ENCODE measurements around the gene ADRB2.
"Not testable (repeated sequence)": the region's sequence is repeated elsewhere in the genome, so short reads cannot be mapped to it uniquely, and the experiment has no call there.

ADRB2 gene
- total RNA-seq: 1.9 to 15.5 reads per million in 2 experiments

DNA sequence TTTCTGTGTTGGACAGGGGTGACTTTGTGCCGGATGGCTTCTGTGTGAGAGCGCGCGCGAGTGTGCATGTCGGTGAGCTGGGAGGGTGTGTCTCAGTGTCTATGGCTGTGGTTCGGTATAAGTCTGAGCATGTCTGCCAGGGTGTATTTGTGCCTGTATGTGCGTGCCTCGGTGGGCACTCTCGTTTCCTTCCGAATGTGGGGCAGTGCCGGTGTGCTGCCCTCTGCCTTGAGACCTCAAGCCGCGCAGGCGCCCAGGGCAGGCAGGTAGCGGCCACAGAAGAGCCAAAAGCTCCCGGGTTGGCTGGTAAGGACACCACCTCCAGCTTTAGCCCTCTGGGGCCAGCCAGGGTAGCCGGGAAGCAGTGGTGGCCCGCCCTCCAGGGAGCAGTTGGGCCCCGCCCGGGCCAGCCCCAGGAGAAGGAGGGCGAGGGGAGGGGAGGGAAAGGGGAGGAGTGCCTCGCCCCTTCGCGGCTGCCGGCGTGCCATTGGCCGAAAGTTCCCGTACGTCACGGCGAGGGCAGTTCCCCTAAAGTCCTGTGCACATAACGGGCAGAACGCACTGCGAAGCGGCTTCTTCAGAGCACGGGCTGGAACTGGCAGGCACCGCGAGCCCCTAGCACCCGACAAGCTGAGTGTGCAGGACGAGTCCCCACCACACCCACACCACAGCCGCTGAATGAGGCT, at the start of gene ADRB2:
ADRB2 (plus strand) TSS at position 559 of the 686 bp plus-strand sequence. CDS start 221 bp downstream, outside the sequence.
- DNase-seq (ENCODE audit: low read depth): peak; percentile 75

DNA sequence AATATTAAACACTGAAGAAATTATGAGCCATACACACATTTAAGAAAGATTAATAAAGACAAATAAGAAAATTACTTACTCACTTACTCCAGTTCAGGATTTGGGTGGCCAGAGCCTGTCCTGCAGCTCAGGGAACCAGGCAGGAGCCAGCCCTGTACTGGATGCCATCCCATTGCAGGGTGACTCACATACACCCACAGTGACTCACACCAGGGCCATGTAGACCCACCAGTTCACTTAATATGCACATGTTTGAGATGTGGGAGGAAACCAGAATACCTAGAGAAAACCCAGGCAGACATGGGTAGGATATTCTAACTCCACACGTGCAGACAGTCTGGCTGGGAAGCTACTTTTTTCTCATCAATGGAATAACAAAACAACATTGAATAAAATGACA, 49.6 kb upstream of the ADRB2 start:
- no peak for DNase-seq (ENCODE audit: low read depth)

DNA sequence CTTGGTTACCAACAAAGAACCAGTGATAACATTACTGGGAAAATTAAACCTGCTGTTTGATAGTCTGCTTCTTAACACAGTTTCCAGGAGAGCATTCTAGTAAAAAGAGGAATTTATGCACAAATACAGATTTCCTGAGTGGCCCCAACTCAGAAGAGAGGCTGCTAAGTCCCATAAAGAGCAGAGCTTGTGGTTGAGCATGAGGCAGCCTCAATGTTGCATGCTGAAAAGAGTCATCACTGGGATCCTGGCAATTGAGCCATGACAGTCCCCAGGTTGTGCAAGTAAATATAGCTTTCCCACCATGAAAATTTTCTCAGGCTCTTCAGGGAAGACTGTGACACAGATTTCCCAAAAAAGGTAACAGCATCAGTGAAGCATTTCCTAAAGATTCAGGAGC, 47.5 kb upstream of the ADRB2 start:
- no peak for DNase-seq (ENCODE audit: low read depth)

DNA sequence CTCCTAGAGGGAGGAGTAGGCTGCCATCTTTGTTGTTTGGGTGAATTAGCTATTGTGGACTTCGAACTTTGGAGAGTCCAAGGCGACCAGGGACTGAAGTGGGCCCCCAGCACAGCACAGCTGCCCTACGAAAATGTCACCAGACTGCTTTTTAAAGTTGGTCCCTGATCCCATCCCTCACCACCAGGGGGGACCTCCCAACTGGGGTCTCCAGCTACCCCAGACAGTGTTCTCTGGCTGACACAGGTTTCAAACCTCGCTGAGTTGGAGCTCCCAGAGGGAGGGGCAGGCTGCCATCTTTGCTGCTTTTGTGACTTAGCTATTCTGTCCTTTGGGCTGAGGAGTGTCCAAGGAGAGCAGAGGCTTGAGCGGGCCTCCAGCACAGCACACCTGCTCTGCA, 45.7 kb upstream of the ADRB2 start:
- DNase-seq (ENCODE audit: low read depth): no peak

DNA sequence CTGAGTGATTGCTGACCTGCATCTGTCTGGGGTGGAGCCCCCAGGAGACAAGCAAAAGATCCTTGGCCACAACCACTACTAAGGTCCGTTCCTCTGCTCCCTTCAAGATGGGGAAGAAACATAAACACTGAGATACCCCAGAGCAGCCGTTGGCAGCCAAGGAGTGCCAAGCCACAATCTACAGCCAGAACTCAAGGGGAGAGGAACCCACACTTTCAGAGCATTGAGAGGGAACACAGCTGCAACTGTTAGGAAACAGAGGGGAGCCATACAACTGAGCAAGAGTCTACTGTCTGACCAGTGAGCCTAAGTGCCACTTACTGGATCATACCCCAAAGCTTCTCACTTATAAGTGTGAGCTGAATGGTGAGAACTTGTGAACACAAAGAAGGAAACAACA, 44.6 kb upstream of the ADRB2 start:
- DNase-seq (ENCODE audit: low read depth): no peak

DNA sequence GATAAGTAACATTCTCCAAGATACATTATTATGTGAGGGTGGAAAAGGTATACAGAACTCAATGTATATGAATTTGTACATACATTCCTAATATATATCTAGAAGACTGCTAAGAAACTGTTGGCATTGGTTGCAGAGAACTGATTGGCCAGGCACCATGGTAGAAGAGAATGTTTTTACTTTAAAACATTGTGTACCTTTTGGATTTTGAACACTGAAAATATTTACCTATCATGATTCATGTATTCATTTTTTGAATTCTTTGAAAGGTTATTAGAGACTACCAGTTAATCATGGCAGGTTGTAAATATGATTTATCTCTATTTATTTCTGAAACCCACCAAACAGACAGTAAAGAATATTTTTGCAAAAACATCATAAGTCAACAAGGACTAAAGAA, 41.2 kb upstream of the ADRB2 start:
- DNase-seq (ENCODE audit: low read depth): no peak

DNA sequence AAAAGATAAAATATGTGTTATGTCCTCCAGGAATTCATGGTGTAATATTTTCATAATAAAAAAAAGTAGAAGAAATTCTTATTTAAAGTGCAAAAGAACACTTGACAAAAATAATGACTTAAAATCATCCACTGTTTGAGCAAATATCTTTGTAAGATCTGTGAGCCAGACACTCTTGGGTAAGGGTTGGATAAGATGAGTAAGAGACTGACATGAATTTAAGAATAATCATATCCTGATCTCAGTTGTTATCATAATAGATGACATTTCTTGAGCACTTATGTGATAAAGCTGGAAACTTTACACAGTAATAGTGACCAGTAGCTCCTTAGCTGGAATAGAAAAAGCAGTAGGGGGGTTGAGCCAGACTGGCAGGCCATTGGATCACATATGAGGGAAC, 40.0 kb upstream of the ADRB2 start:
- no peak for DNase-seq (ENCODE audit: low read depth)

DNA sequence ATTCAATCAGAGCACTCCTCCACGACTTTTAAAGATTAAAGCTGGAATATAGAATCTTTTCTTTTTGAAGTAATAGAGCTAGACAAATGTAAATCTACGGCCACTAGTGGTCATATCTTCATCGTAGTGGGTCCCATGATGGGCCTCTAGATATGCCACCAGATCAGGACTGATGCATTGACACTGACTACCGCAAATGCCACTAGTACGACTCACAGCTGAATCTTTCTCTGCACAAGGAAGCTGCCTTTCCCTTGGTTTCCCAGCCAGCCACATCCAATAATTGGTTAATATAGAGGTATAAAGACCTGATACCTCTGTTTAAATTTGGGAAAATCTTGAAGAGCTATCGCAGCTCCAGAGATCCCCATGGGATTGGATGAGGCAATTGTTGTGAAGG, 37.8 kb upstream of the ADRB2 start:
- no peak for DNase-seq (ENCODE audit: low read depth)

DNA sequence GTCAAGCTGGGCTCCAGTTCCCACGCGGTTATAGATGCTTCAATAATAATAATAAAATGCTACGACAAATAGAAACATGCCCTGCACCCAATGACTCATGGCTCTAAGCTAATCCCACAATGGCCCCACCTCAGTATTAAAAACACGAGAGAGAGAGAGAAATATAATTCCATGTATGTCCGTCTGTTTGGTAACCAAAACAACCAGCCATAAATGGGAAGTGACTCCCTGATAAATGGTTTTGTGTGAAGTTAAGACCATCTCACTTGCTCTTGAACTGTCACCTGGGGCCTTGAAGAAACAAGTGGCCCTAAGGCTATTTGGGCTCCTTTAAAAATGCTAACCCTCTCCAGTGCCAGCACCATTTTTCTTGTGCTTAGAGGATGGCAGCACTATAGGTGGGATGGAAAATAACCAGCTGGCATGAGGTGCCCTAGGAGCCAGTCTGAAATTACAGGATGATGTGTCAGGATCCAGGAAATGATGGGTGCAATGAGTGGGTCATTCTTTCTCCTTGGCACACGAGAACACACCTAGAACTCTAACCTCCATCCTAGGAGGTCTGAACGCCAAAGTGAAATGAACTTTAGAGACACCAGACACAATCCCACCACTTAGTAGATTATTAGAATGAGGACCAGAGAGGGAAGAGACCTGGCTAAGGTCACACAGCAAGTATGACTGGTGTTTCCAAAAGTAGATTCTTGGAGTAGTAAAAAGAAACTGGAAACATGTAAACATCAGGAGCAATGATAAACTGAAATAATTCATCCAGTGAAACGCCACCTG, 35.7 kb upstream of the ADRB2 start:
- DNase-seq (ENCODE audit: low read depth): no peak

DNA sequence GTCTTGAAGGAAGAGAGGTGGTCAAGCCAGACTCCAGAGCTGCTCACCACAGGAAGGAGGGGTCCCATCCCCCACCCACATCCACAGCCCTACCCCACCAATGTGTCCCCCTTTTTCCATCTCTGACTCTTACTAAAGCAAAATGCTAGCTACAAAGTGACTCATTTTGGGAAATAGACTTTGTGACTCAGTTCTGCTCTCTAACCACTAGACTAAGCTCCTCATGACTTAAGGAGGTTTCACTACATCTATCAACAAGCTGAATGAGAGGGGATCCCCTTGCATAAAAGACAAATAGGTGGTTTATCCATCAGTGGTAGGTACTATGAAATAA, 35.1 kb upstream of the ADRB2 start:
- no peak for DNase-seq (ENCODE audit: low read depth)

DNA sequence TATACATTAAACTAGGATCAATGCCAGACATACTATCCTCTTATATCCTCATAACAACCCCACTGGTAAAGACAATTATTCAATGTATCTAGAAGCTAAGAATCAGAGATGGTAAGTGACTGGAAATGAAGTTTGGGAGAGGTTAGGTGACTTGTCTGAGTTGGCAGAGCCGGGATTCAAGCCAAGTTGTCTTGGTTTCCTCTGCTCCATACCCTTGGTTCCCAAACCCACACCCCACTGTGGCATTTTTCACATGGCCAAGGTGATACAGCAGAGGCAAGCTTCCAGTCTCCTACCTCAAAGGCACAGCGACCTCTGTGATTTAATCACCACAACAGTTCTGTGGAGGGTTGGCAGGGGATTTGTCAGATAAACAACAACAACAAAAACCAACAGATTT, 34.7 kb upstream of the ADRB2 start:
- DNase-seq (ENCODE audit: low read depth): no peak

DNA sequence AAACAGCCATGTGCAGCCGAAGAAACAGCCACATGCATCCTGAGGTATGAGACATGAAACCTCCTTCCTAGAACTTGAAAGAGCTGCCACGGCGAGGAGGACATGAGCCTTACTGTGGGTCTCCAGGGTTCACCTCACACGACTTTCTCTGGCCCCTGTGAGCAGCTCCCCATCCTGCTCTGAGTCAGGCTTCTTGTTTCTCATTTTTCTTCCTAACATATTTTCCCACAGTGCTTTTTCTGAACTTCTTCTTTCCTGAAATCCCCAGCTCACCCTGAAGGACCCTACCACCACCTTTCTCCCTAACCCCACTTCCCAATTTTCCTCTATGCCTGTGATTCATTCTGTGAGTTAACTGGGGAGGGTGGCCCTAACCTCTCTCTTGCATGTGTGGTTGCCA, 33.7 kb upstream of the ADRB2 start:
- DNase-seq (ENCODE audit: low read depth): no peak

DNA sequence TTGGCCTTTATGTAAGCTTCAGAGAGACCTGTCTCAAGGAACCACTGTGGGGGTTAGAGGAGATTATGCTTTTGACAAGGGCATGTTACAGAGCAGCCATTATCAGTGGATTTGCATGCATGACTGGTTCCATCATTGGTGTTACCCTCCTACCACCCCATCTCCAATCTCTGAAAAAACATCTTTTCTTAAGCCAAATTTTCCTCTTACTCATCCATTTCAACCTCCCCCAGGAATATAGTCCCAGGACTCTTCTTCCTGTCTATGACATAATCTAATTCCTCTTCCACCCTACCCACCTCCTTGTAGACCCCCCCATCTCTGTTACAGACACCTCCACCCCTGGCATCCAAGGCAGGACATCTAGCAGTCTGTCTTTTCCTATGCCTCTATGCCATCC, 33.1 kb upstream of the ADRB2 start:
- no peak for DNase-seq (ENCODE audit: low read depth)

DNA sequence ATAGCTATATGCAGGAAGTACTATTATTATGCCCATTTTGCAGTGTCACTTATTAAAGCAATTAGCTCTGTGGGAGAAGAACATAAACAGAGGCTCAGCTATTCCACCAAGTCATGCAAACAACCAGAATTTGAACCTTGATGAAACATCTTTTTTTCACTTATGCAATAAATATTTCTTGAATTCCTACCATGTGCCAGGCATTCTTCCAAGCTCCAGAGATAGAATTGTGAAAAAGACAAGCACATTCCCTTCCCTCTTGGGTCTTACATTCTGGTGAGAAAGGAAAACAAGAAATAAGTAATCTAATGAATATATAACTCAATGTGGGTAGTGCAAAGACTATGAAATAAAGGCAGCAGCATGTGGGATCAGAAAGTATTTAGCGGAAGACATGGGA, 32.1 kb upstream of the ADRB2 start:
- no peak for DNase-seq (ENCODE audit: low read depth)

DNA sequence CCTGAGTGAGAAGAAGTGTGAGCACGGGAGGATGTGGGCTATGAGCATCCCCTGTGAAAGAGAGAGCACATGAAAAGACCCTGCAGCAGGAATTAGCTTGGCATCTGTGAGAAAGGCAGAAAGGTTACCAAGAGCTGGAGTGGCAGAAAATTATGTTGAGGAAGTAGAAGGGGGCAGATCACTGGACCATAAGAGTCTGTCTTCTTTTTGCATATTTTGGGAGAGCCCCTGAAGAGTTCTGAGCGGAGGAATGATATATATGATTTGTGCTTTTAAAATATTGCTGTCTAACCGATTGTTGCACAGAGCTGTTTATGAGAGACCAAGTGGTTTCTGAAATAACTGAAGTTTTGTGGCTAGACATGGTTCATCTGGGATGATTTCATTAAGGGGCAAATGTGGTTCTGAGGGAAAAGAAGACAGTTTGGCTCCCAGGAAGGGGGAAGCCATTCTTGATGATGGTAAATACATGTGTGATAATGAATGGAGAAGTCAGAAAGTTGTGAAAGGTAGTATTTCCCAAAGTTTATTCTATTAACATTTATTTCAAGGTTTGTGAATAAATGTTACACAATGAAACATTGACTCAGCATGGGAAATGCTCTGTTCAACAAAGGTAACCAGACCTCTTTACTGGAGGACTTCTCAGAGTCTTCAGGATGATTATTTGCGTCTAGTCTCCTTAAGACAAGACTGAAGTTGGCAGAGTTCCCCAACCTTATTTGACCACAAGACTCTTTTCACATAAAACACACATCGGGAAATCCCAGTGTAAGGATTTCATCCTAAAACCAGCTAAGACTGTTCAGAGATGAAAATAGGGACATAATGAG, 31.5 kb upstream of the ADRB2 start:
- DNase-seq (ENCODE audit: low read depth): no peak

DNA sequence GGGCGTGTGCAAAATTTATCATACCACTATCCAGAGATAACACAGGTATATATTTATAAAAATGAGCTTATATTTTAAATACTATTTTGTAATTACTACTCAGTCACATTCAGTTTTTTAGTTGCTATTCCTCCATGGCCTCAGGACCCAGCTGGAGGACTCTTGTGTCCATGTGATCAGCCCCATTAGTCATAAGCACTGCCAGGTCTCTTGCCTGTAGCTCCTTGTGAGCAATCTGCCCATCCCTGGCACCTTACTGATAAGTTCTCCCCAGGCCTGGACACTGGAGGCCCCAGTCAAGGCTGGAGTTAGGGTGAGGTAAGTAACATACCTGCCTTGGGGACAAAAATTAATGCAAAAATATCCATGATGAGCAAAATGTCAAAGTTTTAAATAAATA, 29.5 kb upstream of the ADRB2 start:
- DNase-seq (ENCODE audit: low read depth): no peak

DNA sequence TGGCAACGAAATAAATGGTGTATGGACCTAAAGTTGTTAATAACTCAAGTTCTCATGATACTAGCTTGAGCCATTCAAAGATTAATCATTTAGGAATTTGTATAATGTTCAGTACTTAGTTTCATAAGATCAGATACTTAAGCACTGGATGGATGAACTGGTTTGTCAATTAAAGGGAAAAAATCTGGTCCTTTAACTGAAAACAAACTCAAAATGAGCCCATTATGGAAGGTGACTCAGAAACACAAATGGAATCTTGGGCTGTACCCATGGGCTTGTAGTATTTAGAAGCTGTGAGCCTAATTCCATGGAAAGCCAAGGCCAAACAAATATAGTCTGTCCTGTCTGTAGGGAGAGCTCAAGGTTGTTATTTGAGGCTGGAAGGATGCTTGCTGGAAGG, 27.6 kb upstream of the ADRB2 start:
- no peak for DNase-seq (ENCODE audit: low read depth)

DNA sequence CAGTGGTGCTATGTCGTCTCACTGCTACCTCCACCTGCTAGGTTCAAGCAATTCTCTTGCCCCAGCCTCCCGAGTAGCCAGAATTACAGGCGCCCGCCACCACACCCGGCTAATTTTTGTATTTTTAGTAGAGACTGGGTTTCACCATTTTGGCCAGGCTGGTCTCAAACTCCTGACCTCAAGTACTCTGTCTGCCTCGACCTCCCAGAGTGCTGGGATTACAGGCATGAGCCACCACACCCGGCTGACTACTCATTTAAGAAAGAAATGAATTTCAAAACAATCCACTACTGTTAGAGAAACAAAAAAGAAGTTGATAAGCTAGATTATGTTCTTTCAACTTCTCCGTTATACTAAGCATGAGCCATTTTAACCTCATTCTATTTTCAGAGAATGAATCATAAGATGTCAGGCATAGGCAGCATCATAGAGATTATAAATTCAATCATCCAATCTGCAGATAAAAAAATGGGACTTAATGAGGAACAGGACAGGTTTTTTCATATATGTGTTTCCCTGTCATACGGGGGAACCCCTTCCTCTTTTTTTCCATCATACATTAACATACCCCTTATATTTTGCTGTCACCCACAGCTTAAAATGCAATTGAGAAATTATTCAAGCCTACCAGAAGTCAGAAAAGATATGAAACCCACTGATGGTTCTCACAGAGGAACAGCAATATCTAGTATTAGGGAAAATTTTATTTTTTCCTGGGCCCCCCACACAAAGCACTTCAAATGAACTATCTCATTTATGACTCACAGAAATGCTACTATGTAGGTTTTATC, 26.5 kb upstream of the ADRB2 start:
- no peak for DNase-seq (ENCODE audit: low read depth)

DNA sequence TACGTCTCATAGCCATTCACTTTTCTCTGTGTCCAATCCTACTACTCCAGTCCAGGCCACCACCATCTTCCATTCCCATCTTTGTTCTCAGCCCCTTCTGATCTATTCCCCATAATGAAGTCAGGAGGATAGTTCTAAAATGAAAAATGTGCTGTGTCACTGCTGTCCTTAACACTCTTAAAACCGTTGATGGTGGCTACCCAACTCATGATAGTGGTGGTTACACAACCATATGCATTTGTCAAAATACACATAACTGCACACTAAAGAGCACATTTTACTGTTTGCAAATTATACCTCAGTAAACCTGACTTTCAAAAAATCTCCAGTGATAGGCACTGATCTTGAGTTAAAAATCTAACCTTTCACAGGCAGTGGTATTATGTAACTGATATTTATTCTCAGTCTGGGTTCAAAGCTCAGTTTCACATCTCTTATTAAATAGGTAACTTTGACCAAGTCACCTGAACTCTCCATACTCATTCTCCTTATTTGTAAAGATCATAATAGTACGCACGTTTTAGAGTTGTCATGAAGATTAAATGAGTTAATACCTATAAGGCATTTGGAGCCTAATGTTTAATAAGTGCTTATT, 24.6 kb upstream of the ADRB2 start:
- DNase-seq (ENCODE audit: low read depth): no peak

DNA sequence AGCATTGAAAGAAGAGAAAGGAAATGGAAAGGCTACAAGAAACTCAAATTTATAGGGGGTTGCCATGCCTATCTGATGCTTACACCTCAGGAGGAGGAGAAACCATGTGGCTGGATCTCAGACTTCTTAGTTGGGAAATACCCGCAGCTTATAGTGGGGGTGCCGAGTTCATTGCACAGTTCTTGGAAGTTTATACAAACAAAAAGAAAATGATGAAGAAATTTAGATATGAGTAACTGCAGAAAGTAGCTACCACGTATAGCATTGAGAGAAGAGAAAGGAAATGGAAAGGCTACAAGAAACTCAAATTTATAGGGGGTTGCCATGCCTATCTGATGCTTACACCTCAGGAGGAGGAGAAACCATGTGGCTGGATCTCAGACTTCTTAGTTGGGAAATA, 23.0 kb upstream of the ADRB2 start:
- DNase-seq (ENCODE audit: low read depth): not testable (repeated sequence)

DNA sequence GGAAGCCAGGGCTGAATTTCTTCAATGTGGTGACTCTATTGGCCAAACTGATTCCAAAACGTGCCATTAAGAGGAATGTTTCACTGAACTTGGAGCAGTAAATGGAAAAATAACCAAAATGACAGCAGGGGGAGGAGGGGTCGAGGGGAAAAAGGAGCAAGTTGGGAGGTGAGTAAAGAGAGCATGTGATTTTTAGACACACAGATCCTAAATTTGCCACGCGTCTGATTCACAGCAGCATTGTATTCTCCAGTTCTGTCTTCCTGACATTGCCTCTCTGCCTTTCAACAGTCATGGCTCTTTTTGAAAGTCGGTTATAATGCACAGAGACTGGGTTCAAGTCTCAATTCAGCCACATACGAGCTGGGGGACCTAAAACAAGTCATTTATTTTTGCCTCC, 22.0 kb upstream of the ADRB2 start:
- DNase-seq (ENCODE audit: low read depth): no peak
